NCI-H748 (cell line): ENCODE results near the gene IL17RC.

Experiments
- DNase-seq: peaks from one replicate; lab custom pipeline; 2025; ENCODE audit not compliant: unreplicated experiment; lab: John Stamatoyannopoulos, UW

The IL17RC gene

DNA sequence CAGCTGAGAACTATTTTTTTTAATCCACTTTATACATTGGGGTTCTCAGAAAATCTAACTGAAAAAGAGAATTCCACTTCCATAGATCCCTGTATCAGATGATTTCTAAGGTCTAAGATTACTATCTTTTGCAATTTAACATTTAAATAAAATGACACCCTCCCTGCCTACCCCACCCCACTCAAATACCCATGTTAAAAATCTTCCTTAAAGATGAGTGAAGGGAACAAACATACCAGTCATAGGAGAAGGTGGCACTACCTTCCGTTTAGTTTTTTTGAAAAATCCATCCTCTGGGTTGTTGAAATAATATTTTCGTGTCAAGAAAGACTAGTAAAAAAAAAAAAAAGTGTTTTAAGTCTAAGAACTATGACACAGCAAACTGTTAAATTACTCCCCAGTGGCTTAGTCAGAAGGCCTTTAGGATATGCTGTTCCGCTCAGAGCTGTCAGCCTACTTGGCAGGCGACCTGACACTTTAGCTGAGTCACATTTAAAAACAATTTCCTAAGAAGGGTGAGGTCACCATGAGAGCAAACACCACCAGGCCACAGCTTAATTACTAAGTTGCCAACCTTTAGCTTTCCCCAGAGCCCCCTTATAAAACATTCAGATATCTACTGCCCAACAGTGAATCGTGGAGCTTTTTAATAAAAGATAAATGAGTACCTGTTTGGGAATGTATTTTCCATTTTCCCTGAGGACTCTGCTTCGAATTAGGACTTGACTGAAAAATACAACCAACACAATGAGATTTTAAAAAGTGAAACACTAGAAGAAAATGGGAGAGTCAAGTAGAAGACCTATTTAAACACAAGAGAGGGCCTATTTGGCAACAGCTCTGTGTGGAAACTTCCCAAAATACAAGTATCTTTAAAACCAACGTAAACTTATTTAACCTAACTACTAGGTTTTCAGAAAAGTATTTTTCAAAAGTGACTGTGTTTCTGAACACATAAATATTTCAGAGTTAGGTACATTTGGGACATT lies 60.1 kb downstream of the IL17RC start:
- DNase-seq: no peak

DNA sequence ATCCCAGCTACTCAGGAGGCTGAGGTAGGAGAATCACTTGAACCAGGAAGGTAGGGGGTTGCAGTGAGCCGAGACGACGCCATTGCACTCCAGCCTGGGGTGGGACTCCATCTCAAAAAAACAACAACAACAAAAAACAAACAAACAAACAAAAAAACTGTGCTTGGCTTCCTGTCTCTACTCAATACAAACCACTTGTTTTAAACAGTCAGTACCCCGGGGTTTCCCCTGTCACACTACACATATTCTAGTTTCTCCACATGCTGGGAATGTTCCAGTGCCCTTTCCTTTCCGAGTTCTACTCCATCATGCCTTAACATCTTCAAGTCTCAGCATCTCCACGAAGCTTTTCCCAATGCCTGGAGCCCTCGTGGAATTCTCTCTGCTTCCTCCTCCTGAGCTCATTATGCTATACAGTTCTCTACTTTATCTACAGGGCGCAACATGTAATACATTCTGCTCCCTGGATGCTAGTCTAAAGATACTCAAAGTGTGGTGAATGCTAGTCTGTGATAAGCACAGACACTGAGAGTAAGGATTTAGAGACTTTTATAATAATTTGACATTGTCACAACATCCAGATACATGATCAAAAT lies 61.9 kb downstream of the IL17RC start:
- no peak for DNase-seq

DNA sequence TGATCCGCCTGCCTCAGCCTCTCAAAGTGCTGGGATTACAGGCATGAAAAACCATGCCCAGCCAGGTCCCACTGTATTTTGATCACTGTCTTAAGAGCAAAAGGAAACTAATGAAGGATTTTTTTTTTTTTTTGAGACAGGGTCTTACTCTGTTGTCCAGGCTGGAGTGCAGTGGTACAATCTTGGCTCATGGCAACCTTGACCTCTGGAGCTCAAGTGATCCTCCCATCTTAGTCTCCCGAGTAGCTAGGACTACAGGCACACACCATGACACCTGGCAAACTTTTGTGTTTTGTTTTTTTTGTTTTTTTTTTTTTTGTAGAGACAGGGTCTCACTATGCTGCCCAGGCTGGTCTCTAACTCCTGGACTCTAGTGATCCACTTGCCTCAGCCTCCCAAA lies 63.4 kb downstream of the IL17RC start:
- DNase-seq: no peak
